HG03280 (cell line): Measurements from ENCODE around the gene CEP63.
"Not testable (repeated sequence)": the region's sequence is repeated elsewhere in the genome, so short reads cannot be mapped to it uniquely, and the experiment has no call there.

Source experiments
- ATAC-seq: cut with Tn5 transposase; IDR thresholded peaks from one replicate; pipeline ENCODE4 v1.9.1; 2021; ENCODE audit warnings: mild to moderate bottlenecking, moderate library complexity; ENCODE audit not compliant: unreplicated experiment

Gene CEP63

DNA sequence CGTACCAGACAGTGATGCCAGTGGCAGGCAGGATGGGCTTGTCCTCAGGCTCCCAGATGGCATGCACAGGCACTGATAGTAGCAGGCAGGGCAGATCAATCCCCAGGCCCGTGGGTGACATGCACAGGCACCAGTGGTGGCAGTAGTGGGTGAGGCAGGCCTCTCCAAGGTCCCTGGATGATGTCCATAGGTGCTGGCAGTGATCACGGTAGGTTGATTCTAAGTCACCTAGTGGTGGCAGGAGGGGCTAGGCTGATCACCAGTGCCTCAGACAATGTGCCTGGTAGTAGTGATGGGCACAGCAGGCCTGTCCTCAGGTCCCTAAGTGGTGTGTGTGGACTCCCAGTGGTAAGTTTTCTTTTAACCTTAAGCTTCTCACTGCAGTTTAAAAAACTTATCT, 19.6 kb downstream of the CEP63 start:
- ATAC-seq, result no peak

DNA sequence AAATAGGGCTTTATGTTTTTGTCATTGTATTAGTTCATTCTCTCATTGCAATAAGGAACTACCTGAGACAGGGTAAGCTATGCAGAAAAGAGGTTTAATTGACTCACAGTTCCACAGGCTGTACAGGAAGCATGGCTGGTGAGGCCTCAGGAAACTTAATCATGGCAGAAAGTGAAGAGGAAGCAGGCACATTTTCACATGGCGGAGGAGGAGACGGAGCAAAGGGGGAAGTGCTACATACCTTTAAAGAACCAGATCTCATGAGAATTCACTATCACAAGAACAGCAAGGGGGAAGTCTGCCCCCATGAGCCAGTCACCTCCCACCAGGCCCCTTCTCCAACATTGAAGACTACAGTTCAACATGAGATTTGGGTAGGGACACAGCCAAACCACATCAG, 25.6 kb downstream of the CEP63 start:
- ATAC-seq, result no peak

DNA sequence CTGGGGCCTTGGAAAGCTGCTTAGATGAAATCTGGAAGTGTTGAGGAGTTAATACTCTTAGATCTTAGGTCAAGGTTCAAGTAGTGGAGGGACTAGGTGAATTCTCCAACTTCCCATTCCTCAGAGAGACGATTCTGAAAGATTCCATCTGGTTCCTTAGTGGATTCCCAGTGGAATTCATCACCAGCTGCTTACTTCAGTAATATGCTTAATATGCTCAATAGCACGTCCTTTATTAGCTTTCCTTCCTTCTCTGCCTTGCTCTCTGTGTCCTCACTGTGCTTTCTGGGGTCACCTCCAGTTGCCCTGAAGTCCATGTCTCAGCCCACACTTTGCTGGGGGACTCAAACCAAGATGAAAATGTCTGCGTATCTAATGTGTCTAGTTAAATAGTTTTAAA, 31.0 kb downstream of the CEP63 start:
- no peak for ATAC-seq

DNA sequence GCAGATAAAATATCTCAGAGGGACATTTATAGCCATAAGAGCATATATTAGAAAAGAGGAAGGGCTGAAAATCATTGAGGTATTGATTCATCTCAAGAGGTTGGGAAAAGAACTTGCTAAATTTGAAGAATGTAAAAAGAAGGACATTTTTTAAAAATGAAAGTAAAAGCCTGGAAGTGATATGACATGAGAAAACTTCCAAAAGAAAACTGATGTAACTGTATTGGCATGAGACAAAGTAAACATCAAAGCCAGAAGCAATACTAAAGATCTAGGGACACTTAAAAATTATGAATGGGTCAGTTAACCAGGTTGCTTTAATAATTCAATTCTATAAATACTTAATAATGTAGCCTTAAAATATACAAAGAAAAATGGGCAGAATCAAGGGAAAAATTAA, 31.9 kb downstream of the CEP63 start:
- no peak for ATAC-seq

DNA sequence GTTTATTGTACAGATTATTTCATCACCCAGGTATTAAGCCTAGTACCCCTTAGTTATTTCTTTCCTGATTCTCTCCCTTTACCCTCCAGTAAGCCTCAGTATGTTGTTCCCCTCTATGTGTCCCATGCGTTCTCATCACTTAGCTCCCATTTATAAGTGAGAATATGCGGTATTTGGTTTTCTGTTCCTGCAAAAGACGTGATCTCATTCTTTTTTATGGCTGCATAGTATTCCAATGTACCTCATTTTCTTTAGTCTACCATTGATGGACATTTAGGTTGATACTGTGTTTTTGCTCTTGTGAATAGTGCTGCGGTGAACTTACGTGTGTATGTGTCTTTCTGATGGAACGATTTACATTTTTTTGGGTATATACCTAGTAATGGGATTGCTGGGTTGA, 36.7 kb downstream of the CEP63 start:
- ATAC-seq, result no peak

DNA sequence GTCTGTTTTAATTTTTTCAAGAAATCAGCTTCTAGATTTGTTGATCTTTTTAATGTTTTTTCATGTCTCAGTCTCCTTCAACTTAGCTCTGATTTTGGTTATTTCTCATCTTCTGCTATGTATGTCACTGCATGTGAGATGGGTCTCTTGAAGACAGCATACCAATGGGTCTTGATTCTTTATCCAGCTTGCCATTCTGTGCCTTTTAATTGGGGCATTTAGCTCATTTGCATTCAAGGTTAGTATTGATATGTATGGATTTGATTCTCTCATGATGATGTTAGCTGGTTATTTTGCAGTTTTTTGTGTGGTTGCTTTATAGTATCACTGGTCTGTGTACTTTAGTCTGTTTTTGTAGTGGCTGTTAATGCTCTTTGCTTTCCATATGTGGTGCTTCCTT, 39.4 kb downstream of the CEP63 start:
- ATAC-seq, result no peak

DNA sequence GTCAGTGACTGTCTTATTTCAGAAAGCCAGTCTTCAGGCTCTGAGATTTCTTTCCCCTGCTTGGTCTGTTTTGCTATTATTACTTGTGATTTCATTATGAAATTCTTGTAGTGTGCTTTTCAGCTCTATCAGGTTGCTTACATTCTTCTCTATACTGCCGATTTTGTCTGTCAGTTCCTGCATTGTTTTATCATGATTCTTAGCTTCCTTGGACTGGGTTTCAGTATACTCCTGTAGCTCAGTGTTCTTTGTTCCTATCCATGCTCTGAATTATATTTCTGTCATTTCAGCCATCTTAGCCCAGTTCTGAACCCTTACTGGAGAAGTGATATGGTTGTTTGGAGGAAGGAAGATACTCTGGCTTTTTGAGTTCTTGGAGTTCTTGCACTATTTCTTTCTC, 40.5 kb downstream of the CEP63 start:
- ATAC-seq, result no peak

DNA sequence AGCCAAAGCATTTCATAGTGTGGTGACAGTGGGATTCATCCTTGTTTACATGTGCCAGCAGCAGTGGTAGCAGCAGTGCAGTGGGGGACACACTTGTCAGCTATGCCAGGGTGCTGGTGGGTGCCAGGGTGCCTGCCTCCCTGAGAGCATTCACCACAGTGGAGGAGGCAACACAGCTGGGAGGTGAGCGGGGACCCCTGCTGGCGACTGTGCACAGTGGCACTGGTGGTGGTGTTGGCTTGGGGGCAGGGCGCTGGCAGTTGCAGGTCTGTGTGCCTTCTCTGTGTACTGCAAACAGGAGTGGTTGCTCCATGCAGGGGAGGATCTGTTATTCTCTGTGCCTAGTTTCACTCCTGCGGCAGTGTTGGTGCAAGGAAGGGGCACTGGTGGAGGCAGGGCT, 41.2 kb downstream of the CEP63 start:
- no peak for ATAC-seq

DNA sequence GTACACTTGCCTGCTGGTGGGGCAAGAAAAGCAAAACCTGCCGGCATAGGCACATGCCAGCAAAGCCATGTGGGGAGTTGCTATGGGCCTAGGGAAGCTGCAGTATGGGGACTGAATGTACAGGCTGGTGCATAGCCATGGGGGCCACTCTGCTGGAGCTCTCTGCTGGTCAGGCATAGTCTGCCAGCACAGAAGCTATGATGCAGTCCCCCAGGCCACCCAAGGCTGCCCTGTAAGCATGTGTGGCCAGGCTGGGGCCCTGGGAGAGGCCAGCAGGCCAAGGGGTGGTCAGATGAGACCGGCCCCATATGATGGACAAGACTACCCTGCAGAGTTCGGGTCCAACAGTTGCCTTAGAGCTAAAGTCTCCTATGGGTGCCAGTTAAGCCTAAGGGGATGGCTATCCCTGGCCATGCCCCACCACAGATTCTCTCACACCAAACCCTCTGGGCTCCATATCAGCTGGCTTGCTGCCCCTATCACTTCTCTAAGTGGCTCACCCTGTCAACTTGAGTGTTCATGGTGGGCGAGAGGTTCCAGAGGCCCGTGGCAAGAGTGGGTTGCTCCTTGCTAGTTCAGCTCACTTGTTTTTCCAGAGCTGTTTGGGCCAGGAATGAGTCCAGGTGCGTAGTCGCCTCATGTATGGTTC, 41.8 kb downstream of the CEP63 start:
- no peak for ATAC-seq

DNA sequence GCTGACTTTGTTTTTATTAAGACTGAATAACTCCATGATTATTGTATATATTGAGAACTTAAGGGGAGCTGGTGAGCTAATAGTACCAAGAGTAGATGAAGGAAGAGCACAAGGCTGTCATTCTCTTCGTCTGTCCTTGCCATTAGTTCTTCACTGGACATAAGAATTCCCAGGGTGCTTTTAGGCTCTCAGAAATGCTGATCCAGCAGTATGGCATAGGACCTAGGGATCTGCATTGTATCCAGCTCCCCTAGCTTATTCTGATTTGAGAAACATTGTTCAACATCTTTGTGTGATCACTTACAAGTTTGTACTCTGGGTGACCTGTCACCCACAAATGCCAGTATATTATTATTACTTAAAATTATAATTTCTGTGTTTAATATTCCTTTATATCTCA, 47.6 kb downstream of the CEP63 start:
- no peak for ATAC-seq

DNA sequence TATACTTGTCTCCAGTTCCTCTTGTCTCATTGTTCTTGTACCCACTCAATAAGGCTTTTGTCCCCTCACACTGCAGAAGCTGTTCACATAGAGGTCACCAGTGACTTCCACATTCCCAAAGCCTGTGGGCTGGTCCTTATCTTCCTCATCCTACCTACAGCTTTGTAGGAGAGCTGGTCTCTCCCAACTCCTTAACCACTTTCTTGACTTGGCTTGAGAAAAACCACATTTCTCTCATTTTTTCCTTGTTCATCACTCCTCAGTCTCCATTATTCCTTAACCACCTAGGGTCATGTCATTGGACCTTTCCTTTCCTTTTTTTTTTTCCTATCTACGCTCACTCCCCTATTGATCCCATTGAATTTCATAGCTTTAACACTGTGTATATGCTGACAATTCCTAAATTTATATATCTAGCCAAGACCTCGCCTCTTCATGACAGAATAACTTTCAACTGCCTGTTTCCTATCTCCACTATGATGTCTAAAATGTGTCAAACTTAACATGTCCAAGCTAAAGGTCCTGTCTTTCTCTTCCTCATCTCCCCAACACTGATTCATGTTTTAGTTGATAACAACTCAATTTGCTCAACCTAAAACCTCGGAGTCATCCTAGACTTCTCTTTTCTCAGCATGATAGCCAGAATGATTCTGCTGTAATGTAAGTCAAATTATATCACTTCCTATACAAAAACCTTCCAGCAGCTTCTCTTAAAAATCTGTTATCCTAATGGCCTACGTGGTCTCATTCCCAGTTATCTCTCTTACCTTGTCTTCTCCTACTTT, 49.5 kb downstream of the CEP63 start:
- no peak for ATAC-seq

DNA sequence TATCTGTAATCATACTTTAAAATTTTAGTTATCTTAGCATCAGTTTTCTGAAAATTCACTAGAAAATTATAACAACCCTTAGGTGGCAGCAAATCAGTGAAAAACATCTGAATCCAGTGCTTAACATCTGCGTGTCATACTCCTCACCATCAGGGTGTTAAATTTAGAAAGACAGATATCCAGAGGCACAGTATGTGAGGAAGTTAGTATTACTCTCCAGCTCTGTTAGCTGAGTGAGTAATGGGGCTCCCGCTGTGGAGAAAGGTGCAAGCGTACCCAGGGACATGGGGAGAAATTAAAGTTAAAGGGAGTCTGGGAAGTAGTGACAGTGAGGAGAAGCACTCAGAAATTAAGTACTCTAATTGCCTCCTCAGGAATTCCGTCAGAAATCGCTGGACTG, 50.9 kb downstream of the CEP63 start:
- no peak for ATAC-seq

DNA sequence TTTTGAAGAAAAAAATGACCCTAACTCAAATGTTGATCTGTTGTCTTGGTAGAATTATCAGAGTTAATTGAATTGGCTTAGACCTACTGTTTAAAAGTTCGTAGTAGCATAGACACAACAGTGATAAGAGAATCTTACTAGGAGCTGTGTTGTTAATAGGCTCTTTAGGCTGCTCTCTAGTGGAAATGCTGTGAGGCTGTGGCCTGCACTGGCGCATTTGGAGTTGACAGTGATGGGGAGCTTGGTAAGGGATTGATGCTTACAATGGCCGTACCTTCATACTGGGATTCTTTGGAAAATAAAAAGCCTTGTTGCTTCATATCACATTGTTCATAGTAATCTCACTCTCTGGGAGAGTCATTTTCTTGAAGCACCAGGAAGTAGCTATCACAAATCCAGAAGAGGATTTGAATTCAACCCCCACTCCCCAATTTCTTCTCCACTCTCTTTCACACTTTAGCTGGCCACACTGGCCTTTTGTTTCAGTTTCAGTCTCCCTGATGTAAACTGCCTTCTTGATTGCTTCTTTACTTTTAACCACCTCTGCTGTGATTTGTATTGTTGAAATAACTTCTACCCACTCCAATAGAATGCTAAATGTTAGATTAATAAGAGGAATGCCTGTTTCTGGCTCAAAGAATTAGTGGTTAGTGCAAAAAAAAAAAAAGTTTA, 56.6 kb downstream of the CEP63 start:
- ATAC-seq, result no peak

DNA sequence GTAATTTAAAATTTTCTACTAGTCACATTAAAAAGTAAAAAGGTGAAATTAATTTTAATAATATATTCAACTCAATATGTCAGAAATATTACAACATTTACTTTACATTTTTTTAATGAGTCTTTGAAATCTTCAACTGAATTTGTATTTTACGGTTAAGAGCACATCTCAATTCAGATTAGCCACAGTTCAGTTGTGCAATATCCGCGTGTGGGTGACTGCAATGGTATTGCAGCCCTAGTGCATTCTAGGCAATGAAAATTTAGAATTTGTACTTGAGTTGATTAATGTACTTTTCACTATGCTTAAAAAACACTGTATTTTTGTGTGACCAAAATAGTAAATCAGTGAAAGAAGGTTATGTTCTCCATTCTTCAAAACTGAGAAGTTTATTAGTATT, 57.3 kb downstream of the CEP63 start:
- no peak for ATAC-seq

DNA sequence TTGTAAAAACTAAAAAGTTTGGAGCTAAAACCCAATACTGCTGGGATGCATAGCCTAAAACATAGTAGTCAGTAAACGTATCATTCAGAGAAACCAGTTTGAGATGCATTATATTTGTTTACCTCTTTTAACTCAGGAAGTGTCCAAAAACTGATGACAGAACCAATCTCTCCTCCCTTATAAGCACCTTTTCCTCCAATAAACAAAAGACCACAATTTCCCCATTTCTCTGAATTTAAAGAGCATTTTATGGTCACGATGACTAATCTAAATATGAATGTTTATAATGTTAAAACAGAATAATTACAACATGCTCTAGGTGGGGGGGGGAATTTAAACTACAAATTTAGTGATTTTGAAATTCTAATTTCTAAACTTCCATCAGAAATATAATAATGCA, 58.5 kb downstream of the CEP63 start:
- no peak for ATAC-seq

DNA sequence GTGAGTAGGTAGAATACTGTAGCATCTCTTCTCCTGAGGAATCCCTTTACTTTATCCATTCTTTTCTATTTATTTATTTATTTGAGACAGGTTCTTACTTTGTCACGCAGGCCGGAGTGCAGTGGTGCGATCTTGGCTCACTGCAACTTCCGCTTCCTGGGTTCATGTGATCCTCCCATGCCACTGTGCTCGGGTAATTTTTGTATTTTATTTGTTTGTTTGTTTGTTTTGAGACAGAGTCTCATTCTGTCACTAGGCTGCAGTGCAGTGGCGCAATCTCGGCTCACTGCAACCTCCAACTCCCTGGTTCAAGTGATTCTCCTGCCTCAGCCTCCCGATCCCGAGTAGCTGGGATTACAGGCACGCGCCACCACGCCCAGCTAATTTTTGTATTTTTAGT, 58.9 kb downstream of the CEP63 start:
- not testable (repeated sequence) for ATAC-seq

DNA sequence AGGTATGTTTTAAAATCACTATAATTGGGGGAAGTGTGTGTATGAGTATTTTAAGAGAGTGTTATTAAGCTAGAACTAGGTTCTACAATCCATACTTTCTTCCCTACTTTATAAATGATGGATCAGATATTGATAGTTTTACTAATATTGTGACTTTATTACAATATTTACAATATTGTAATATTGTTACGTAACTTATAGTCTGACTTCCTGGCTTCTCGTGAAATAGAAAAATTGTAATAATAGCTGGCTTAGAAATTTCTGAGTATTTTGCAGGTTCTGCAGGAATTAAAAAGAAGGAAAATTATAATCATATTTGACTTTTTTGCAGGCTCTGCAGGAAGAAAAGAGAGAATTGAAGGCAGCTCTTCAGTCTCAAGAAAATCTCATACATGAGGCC, 60.0 kb downstream of the CEP63 start:
- no peak for ATAC-seq

DNA sequence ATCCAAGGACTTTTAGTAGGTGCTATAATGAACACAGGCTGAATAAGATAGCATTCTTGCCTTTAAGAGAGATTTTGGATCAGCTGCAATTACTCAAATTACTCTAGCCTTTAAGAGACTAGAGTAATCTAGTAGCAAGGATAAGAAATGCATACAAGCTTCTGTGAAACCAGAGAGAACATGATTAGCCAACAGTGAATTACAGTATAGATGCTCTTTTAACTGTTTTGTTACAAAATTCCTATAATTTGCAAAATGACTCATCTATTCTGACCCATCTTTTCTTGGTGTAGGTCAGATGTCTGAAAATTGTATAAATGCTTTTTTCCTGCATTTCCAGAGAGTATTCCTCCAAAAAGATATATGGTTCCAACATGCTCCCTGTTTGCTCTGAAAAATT, 66.9 kb downstream of the CEP63 start:
- no peak for ATAC-seq

DNA sequence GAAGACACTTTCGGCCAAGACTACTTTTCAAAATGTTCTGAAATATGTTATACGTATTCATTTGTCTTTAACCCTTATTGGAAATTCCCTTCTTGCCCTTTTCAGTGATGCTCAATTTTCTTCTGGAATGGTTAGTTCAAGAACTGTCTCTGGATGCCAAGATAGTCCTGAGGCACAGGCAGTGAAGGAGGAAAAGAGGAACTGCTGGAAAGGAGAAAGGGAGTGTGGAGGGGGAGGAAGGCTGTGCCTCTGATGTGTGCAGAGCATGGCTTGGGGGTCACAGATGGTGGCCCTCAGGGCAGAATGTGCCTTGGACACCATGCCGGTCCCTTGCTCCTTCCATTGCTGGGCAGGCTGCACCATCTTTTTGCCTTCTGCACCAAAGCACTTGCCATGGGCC, 73.7 kb downstream of the CEP63 start:
- no peak for ATAC-seq

DNA sequence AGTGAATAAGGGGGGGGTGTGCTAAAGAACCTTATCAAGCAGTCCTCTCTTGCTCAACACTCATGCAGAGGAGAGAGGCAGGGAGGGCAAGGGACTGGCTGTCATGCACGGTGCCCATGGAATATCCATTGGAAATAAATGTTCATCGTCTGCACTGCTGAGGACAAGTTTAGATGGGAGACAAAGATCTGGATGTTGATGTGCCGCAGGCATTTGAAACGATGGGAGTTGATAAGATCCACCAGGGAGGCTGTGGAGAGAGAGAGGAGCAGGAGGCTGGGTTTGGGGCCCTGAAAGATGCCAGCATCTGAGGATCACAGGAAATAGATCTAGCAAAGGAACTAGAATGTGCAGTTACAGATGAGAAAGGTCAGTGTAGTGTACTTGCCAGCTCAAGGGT, 76.2 kb downstream of the CEP63 start:
- no peak for ATAC-seq

DNA sequence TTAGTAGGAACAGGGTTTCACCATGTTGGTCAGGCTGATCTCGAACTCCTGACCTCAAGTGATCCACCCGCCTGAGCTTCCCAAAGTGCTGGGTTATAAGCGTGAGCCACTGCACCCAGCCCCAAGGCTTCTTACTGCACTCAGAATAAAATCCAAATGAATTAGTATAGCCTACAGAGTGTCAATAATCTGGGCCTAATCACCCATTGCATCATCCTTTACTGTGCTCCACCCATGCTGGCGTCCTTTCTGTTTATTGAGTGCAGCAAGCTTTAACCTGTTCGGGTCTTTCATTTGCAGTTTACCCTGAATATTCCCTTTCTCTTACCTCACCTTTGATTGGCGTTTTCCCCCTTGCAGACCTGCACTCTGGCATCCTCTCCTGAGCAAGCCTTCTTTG, 77.7 kb downstream of the CEP63 start:
- no peak for ATAC-seq

DNA sequence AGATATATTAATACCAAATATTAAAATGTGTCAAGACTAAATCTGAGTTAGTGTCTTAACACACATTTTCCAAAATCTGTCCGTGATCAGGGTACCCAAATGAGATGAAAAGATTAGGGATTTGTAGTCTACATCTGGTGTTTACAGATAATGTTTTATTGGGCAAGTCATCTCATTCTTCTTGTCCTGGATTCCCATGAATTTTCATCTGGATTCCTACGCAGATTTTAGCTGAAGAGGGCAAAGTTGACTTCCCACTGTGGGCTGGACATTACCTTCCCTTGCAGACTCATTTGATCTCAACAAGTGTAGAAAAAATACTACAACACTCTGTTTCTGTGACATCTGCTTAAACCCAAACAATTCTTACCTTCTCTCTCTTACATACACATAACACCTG, 79.1 kb downstream of the CEP63 start:
- ATAC-seq, result no peak
